A549 (cell line): ENCODE measurements around the gene CXCR5. TPM values are rescaled to one million over a fixed set of nuclear protein-coding genes. Genes with fewer than 3 reads are reported as not detected.

Source experiments
- ATAC-seq, 2 experiments: fragments of 200-7000 bp in 1 of 2; fragments of >200 bp in 1 of 2; cut with Nextera tagmentation in 1 of 2; cut with Tn5 transposase in 1 of 2; 3 replicates each; pipeline versions ENCODE4 v1.8.0 to v1.9.1; 2018 to 2020; ENCODE audit warnings: mild to moderate bottlenecking in 1 of 2, moderate library complexity in 1 of 2
- CTCF ChIA-PET: fragments of 300-600 bp; sonication (Branson Sonifier 250); formaldehyde crosslinking; extraction: SDS; loops from one replicate; lab custom pipeline; 2021; ENCODE audit warnings: antibody characterized with exemption, inconsistent platforms; lab: Yijun Ruan, JAX
- POLR2A ChIA-PET: fragments of 350-600 bp; formaldehyde crosslinking; extraction: SDS; loops from one replicate; lab custom pipeline; 2021; ENCODE audit warnings: antibody characterized with exemption, inconsistent platforms; lab: Yijun Ruan, JAX
- DNase-seq, 2 experiments: peaks; one replicate each; pipeline versions ENCODE4 v3.0.0 to v3.0.0-alpha.2; 2011 to 2016; ENCODE audit warnings: low read depth in 1 of 2, low spot score in 1 of 2
- FAIRE-seq: peaks from 2 replicates; lab custom pipeline; 2011; peaks lifted over from hg19 to GRCh38; lab: Jason Lieb, UNC
- H3K27ac ChIP-seq, 2 experiments: fragments of >200 bp; sonication (Bioruptor Twin); formaldehyde crosslinking; 3 replicates each; pipeline ENCODE4 v1.5.1; 2016 to 2017
- H3K4me1 ChIP-seq: fragments of >200 bp; sonication (Bioruptor Twin); formaldehyde crosslinking; 3 replicates; pipeline ENCODE4 v1.6.1; 2016
- H3K4me2 ChIP-seq: fragments of >200 bp; sonication (Bioruptor Twin); formaldehyde crosslinking; 3 replicates; pipeline ENCODE4 v1.6.1; 2016
- H3K4me3 ChIP-seq: fragments of >200 bp; sonication (Bioruptor Twin); formaldehyde crosslinking; 3 replicates; pipeline ENCODE4 v1.5.1; 2016
- H3K9me3 ChIP-seq: fragments of >200 bp; sonication (Bioruptor Twin); formaldehyde crosslinking; 3 replicates; pipeline ENCODE4 v1.6.1; 2016
- BHLHE40 ChIP-seq: IDR thresholded peaks from 2 replicates; pipeline ENCODE4 v1.6.1; 2012; ENCODE audit warnings: low read depth, low read length, inconsistent platforms
- CBX2 ChIP-seq: fragments of 200-600 bp; sonication (generic); IDR thresholded peaks from 2 replicates; pipeline ENCODE4 v1.6.1; 2016; ENCODE audit warnings: low read depth, mild to moderate bottlenecking, borderline replicate concordance
- CEBPB ChIP-seq, 2 experiments: fragments of >200 bp in 1 of 2; sonication (Bioruptor Twin) in 1 of 2; formaldehyde crosslinking in 1 of 2; IDR thresholded peaks; 2 replicates each; pipeline ENCODE4 v1.6.1; 2012 to 2016
- CHD2 ChIP-seq: fragments of 150-350 bp; IDR thresholded peaks from 2 replicates; pipeline ENCODE4 v1.6.1; 2014; ENCODE audit warnings: low read length; ENCODE audit not compliant: partially characterized antibody
- EHF ChIP-seq: fragments of 250-450 bp; sonication (Bioruptor Pico); IDR thresholded peaks from 2 replicates; pipeline ENCODE4 v1.5.0; 2020; ENCODE audit warnings: mild to moderate bottlenecking
- EHMT2 ChIP-seq: fragments of 200-600 bp; sonication (generic); IDR thresholded peaks from 2 replicates; pipeline ENCODE4 v1.6.1; 2016; ENCODE audit warnings: antibody characterized with exemption, low read depth, mild to moderate bottlenecking, moderate library complexity
- FOSB ChIP-seq: fragments of 250-450 bp; sonication (Bioruptor Pico); IDR thresholded peaks from 2 replicates; pipeline ENCODE4 v1.5.0; 2020; ENCODE audit warnings: mild to moderate bottlenecking, moderate library complexity
- HOXA7 ChIP-seq: fragments of 250-450 bp; sonication (Bioruptor Pico); IDR thresholded peaks from 2 replicates; pipeline ENCODE4 v1.5.0; 2020; ENCODE audit warnings: mild to moderate bottlenecking, moderate library complexity
- HOXB5 ChIP-seq: fragments of 250-450 bp; sonication (Bioruptor Pico); IDR thresholded peaks from 2 replicates; pipeline ENCODE4 v1.5.0; 2020; ENCODE audit warnings: mild to moderate bottlenecking, moderate library complexity
- JUN ChIP-seq, 2 experiments: fragments of >200 bp; sonication (Bioruptor Twin); formaldehyde crosslinking; IDR thresholded peaks; 2 replicates in 1 of 2; 3 replicates in 1 of 2; pipeline ENCODE4 v1.6.1; 2016 to 2017
- JUNB ChIP-seq: fragments of >200 bp; sonication (Bioruptor Twin); formaldehyde crosslinking; IDR thresholded peaks from 2 replicates; pipeline ENCODE4 v1.6.1; 2016
- KDM5A ChIP-seq: fragments of 200-600 bp; sonication (generic); IDR thresholded peaks from 2 replicates; pipeline ENCODE4 v1.6.1; 2016; ENCODE audit warnings: antibody characterized with exemption, mild to moderate bottlenecking
- MAFK ChIP-seq: fragments of 450-650 bp; IDR thresholded peaks from 2 replicates; pipeline ENCODE4 v1.6.1; 2014; ENCODE audit not compliant: partially characterized antibody
- MYC ChIP-seq: IDR thresholded peaks from 2 replicates; pipeline ENCODE4 v1.6.1; 2012; ENCODE audit warnings: mild to moderate bottlenecking, inconsistent platforms, low read length, improper control_type of control experiment, borderline replicate concordance
- POLR2A ChIP-seq: IDR thresholded peaks from 2 replicates; pipeline ENCODE4 v1.6.1; 2012; ENCODE audit warnings: mild to moderate bottlenecking, low read length
- POLR2AphosphoS2 ChIP-seq: conservative IDR thresholded peaks from 2 replicates; pipeline ENCODE4 v1.6.1; 2012; ENCODE audit warnings: low read length, improper control_type of control experiment, inconsistent platforms
- RARB ChIP-seq: fragments of 250-450 bp; sonication (Bioruptor Pico); IDR thresholded peaks from 2 replicates; pipeline ENCODE4 v1.8.0; 2021; ENCODE audit warnings: mild to moderate bottlenecking, moderate library complexity
- SMC3 ChIP-seq: fragments of >200 bp; sonication (Bioruptor Twin); formaldehyde crosslinking; IDR thresholded peaks from 3 replicates; pipeline ENCODE4 v1.6.1; 2018; ENCODE audit warnings: inconsistent platforms
- TFCP2L1 ChIP-seq: fragments of 250-450 bp; sonication (Bioruptor Pico); IDR thresholded peaks from 2 replicates; pipeline ENCODE4 v1.5.0; 2021; ENCODE audit warnings: mild to moderate bottlenecking
- ZFP36 ChIP-seq: fragments of 450-650 bp; IDR thresholded peaks from 2 replicates; pipeline ENCODE4 v1.6.1; 2014; ENCODE audit warnings: borderline replicate concordance; ENCODE audit not compliant: partially characterized antibody
- WGBS: methylation state at CpG from one replicate; pipeline ENCODE4 v1.1.6; 2017; ENCODE audit errors: missing lambda C conversion rate; 5-methylcytosine and 5-hydroxymethylcytosine counted together
- polyA plus RNA-seq, 4 experiments: library from polyadenylated mRNA; depleted of rRNA in 3 of 4; stranded (reverse); fragments of >200 nt; fragmentation: RNase III in 1 of 4; extraction: RNeasy Plus Mini Kit Qiagen cat#74134 plus additional on column Dnase treatment in 1 of 4; gene quantifications; 2 replicates in 3 of 4; 3 replicates in 1 of 4; pipeline ENCODE4 v1.2.3, GENCODE V29; 2011 to 2017
- TF ChIP-seq, protein P1 (sequence below): fragments of 250-450 bp; sonication (Bioruptor Pico); IDR thresholded peaks from 2 replicates; pipeline ENCODE4 v1.5.0; 2021; ENCODE audit warnings: mild to moderate bottlenecking, moderate library complexity, borderline replicate concordance
- TF ChIP-seq, protein P2 (sequence below): IDR thresholded peaks from 2 replicates; pipeline ENCODE4 v1.6.1; 2012; ENCODE audit warnings: low read depth, borderline replicate concordance
- TF ChIP-seq, protein P3 (sequence below): IDR thresholded peaks from 2 replicates; pipeline ENCODE4 v1.6.1; 2012
- TF ChIP-seq, protein P4 (sequence below): fragments of 150-350 bp; IDR thresholded peaks from 2 replicates; pipeline ENCODE4 v1.6.1; 2014; ENCODE audit warnings: low read depth, mild to moderate bottlenecking, low read length
- TF ChIP-seq, protein P5 (sequence below): IDR thresholded peaks from 2 replicates; pipeline ENCODE4 v1.6.1; 2012
- TF ChIP-seq, protein P6 (sequence below): fragments of >200 bp; sonication (Bioruptor Twin); formaldehyde crosslinking; IDR thresholded peaks from 3 replicates; pipeline ENCODE4 v1.5.1; 2016

The CXCR5 gene
- polyA plus RNA-seq, 2 of the 4 experiments (the other 2 are of a cell fraction), result 0.04 TPM; not detected in 1

DNA sequence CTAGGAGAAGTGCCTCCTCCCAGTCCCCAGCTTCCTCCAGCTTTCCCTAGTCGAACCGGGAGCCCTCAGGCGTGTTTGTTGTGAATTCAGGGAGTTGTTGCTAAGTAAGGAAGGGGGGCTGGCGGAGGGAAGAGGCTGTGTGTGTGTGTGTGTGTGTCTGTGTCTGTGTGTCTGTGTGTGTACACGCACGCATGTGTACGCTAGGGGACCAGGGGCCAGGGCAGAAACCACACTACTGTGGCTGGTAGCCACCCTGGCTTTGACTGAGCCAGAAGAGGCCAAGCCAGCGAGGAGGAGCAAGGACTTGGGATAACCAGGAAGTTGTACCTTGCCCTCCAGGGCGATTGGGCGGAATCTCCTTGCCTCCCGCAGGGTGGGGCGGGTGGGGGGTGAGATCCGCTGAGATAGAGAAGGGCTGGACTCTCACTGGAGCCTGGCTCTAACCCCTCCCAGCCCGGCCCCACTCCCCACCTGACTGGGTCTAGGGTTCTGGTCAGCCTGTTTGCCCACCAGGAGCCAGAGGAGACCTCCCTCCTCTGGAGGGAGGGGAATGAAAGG lies 34.5 kb downstream of the CXCR5 start (continued):
- TF ChIP-seq, protein P1, sequence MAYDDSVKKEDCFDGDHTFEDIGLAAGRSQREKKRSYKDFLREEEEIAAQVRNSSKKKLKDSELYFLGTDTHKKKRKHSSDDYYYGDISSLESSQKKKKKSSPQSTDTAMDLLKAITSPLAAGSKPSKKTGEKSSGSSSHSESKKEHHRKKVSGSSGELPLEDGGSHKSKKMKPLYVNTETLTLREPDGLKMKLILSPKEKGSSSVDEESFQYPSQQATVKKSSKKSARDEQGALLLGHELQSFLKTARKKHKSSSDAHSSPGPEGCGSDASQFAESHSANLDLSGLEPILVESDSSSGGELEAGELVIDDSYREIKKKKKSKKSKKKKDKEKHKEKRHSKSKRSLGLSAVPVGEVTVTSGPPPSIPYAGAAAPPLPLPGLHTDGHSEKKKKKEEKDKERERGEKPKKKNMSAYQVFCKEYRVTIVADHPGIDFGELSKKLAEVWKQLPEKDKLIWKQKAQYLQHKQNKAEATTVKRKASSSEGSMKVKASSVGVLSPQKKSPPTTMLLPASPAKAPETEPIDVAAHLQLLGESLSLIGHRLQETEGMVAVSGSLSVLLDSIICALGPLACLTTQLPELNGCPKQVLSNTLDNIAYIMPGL (CRISPR knock-in tag), result no peak
- TF ChIP-seq EHF (CRISPR knock-in tag), result peak; percentile 9; the same call in 1 of the 2 replicates
- TF ChIP-seq MYC, result 0 out of 2 replicates have a peak, but pooled peaks have one; percentile 17
- 0 out of 4 replicates have a peak, but pooled peaks of 1 of the 2 experiments have one; percentile 3 for TF ChIP-seq CEBPB (IDR thresholded peaks at IDR 0.05)

DNA sequence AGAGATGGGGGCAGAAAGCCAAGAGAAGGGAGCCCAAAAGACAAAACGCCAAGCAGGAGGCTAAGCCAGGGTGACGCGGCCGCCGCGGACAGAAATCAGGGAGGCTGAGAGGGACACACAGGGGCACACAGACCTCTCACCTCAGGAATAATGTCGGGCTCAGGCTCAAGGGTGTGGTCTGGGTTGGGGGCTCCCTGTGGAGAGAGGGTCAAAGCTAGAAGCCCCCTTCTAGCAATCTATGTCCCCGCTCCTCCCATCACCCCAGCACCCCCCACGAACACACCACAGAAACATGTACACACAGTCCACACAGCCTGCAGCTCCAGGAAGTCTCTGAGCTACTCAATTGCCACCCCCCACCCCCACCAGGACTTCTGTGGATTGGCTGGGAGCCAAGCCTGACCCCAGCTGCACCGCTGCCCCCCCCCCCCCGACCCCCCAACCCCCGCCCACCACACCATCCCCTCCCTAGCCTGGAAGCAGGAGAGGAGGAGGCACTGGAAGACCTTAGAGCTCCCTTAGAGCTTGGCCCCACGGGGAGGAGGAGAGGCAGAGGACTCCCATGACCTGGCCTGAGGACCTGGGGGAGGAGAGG lies 35.1 kb downstream of the CXCR5 start:
- H3K4me3 ChIP-seq, result peak overlapping the region; percentile 43
- H3K27ac ChIP-seq, result peak overlapping the region; percentile 98 to 100
- no peaks in the 10 kb centered on the region for H3K9me3 ChIP-seq
- CTCF ChIA-PET, result no interaction called here
- peaks cover 54% of the 10 kb centered on the region for H3K4me1 ChIP-seq
- DNase-seq, result peak in 1 of 2 experiments; percentile 71
- POLR2A ChIA-PET, result no interaction called here
- peak; percentile 4 for ATAC-seq
- WGBS, result 4% methylated on average over 8 of the region's 13 CpGs
- H3K4me2 ChIP-seq, result peak overlapping the region; percentile 100
- peak; percentile 77 for TF ChIP-seq RARB
- no peak for TF ChIP-seq BHLHE40
- no peak; the same call in 1 of the 2 replicates for TF ChIP-seq HOXB5 (CRISPR knock-in tag)
- TF ChIP-seq, protein P2, sequence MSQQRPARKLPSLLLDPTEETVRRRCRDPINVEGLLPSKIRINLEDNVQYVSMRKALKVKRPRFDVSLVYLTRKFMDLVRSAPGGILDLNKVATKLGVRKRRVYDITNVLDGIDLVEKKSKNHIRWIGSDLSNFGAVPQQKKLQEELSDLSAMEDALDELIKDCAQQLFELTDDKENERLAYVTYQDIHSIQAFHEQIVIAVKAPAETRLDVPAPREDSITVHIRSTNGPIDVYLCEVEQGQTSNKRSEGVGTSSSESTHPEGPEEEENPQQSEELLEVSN, result no peak
- TF ChIP-seq, protein P3, sequence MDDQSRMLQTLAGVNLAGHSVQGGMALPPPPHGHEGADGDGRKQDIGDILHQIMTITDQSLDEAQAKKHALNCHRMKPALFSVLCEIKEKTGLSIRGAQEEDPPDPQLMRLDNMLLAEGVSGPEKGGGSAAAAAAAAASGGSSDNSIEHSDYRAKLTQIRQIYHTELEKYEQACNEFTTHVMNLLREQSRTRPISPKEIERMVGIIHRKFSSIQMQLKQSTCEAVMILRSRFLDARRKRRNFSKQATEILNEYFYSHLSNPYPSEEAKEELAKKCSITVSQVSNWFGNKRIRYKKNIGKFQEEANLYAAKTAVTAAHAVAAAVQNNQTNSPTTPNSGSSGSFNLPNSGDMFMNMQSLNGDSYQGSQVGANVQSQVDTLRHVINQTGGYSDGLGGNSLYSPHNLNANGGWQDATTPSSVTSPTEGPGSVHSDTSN, result no peak
- peak; percentile 74; the same call in 1 of the 2 replicates for TF ChIP-seq HOXA7 (CRISPR knock-in tag)
- TF ChIP-seq MYC, result no peak
- TF ChIP-seq POLR2A, result no peak; the same call in 1 of the 2 replicates
- peak; percentile 42; the same call in 1 of the 2 replicates for TF ChIP-seq TFCP2L1 (CRISPR knock-in tag)
- TF ChIP-seq MAFK, result no peak
- no peak for TF ChIP-seq JUNB
- peak; percentile 90 for TF ChIP-seq FOSB (CRISPR knock-in tag)
- FAIRE-seq, result no peak

DNA sequence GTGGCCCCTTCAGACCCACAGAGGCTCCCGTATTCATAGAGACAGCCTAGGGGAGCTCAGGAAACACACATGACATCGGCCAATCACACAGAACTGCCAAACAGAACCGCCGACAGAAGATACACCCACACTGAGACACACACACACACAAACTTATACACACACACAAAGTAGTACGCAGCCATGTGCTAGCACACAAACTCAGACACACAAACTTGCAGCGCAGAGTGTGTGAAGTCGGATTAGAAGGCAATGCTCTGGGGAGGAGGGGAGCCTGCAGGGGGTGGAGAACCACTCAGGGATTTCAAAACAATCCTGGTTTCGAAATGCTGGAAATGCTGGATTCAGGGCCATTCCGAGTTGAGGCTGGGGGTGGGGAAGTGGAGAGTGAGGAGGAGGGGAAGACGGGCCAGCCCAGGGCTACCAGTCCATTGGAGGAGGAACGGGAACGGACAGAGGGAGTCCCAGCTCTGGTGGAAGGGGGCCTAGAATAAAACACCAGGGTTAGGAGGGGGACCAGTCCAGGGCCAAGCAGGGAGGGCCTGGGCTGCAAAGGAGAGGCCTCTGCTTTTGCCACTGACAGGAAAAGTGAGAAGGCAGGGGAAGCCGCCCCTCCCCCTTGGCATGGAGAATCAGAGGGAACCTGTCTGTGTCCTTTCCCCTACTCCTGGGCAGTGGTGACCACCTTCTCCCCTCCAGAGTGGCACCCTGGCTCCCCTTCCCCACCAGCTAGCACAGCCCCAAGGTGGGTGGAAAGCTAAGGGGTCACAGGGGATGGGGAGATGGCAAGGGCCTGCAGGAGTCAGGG lies 37.6 kb downstream of the CXCR5 start:
- ChIA-PET POLR2A (no interaction called here), CTCF (interaction anchor here (1.5 kb wide), 1 partner anchor 178 kb away, joined by 3 read pairs; no protein-coding TSS in a partner anchor)
- DNase-seq, result peak in 1 of 2 experiments; percentile 89
- ATAC-seq, result peak; percentile 1 to 3; a peak in 4 of 6 replicates
- peak overlapping the region; percentile 98 to 100 for H3K27ac ChIP-seq
- FAIRE-seq, result no peak
- H3K4me1 ChIP-seq, result peaks cover 31% of the 10 kb centered on the region
- no peaks in the 10 kb centered on the region for H3K9me3 ChIP-seq
- WGBS, result 4% methylated on average over 5 of the region's 13 CpGs
- peak overlapping the region; percentile 100 for H3K4me2 ChIP-seq
- peak overlapping the region; percentile 62 for H3K4me3 ChIP-seq
- no peak for TF ChIP-seq EHMT2
- TF ChIP-seq, protein P4, sequence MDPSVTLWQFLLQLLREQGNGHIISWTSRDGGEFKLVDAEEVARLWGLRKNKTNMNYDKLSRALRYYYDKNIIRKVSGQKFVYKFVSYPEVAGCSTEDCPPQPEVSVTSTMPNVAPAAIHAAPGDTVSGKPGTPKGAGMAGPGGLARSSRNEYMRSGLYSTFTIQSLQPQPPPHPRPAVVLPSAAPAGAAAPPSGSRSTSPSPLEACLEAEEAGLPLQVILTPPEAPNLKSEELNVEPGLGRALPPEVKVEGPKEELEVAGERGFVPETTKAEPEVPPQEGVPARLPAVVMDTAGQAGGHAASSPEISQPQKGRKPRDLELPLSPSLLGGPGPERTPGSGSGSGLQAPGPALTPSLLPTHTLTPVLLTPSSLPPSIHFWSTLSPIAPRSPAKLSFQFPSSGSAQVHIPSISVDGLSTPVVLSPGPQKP, result no peak
- no peak for TF ChIP-seq CBX2
- peak; percentile 68 for TF ChIP-seq CHD2
- peak; percentile 57; the same call in 1 of the 2 replicates for TF ChIP-seq EHF (CRISPR knock-in tag)
- TF ChIP-seq, protein P5, sequence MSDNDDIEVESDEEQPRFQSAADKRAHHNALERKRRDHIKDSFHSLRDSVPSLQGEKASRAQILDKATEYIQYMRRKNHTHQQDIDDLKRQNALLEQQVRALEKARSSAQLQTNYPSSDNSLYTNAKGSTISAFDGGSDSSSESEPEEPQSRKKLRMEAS, result peak; percentile 64; the same call in 1 of the 2 replicates
- TF ChIP-seq, protein P6, sequence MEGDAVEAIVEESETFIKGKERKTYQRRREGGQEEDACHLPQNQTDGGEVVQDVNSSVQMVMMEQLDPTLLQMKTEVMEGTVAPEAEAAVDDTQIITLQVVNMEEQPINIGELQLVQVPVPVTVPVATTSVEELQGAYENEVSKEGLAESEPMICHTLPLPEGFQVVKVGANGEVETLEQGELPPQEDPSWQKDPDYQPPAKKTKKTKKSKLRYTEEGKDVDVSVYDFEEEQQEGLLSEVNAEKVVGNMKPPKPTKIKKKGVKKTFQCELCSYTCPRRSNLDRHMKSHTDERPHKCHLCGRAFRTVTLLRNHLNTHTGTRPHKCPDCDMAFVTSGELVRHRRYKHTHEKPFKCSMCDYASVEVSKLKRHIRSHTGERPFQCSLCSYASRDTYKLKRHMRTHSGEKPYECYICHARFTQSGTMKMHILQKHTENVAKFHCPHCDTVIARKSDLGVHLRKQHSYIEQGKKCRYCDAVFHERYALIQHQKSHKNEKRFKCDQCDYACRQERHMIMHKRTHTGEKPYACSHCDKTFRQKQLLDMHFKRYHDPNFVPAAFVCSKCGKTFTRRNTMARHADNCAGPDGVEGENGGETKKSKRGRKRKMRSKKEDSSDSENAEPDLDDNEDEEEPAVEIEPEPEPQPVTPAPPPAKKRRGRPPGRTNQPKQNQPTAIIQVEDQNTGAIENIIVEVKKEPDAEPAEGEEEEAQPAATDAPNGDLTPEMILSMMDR, result no peak
- peak; percentile 5 to 51; a peak in 2 of 5 replicates for TF ChIP-seq JUN (IDR thresholded peaks at IDR 0.05)
- no peak for TF ChIP-seq POLR2AphosphoS2
- no peak for TF ChIP-seq ZFP36
- peak; percentile 25; the same call in 1 of the 2 replicates for TF ChIP-seq FOSB (CRISPR knock-in tag)
- TF ChIP-seq KDM5A, result no peak
- 0 out of 3 replicates have a peak, but pooled peaks have one; percentile 12 for TF ChIP-seq SMC3
- peak; percentile 60; the same call in 1 of the 2 replicates for TF ChIP-seq HOXA7 (CRISPR knock-in tag)
- peak; percentile 50; the same call in 1 of the 2 replicates for TF ChIP-seq JUNB
